Right lobe of liver (tissue), 6 donors: ENCODE data around the gene RELN. TPM values are rescaled to one million over a fixed set of nuclear protein-coding genes. Genes with fewer than 3 reads are reported as not detected.

Experiments used
- ATAC-seq, 4 donors: fragments of 200-7000 bp; cut with Tn5 transposase; one replicate each; pipeline ENCODE4 v1.9.1; 2020; ENCODE audit warnings: mild to moderate bottlenecking in 4 of 4, moderate library complexity in 4 of 4
- DNase-seq, 3 donors: peaks; one replicate each; pipeline ENCODE4 v3.0.0-alpha.2; 2020
- H3K27ac ChIP-seq, 3 donors: fragments of 200-600 bp; one replicate each; pipeline ENCODE4 v1.8.0; 2022
- H3K27me3 ChIP-seq, 2 donors: fragments of 200-600 bp; one replicate each; pipeline ENCODE4 v1.8.0; 2022
- H3K36me3 ChIP-seq, 4 donors: fragments of 200-600 bp; sonication (generic) in 1 of 4; one replicate each; pipeline versions ENCODE4 v1.5.1 to v1.8.0; 2017 to 2022; ENCODE audit warnings: control low read depth in 1 of 4
- H3K4me1 ChIP-seq, 4 donors: fragments of 200-600 bp; sonication (generic) in 1 of 4; one replicate each; pipeline versions ENCODE4 v1.5.1 to v1.8.0; 2017 to 2022; ENCODE audit warnings: control low read depth in 1 of 4
- H3K4me3 ChIP-seq, 3 donors: fragments of 200-600 bp; one replicate each; pipeline ENCODE4 v1.8.0; 2022
- H3K9me3 ChIP-seq, 4 donors: fragments of 200-600 bp; sonication (generic) in 1 of 4; one replicate each; pipeline versions ENCODE4 v1.5.1 to v1.8.0; 2017 to 2022; ENCODE audit warnings: control low read depth in 1 of 4
- CTCF ChIP-seq, 4 donors: fragments of 200-600 bp in 3 of 4; fragments of 450-650 bp in 1 of 4; IDR thresholded peaks; one replicate each; pipeline versions ENCODE4 v1.5.1 to v1.8.0; 2016 to 2022; ENCODE audit warnings: antibody characterized with exemption in 4 of 4, mild to moderate bottlenecking in 2 of 4
- POLR2A ChIP-seq: fragments of 450-650 bp; IDR thresholded peaks from one replicate; pipeline ENCODE4 v1.6.1; 2017; ENCODE audit warnings: antibody characterized with exemption, mild to moderate bottlenecking
- WGBS: methylation state at CpG from one replicate; pipeline ENCODE4 v1.1.6; 2018; ENCODE audit warnings: low coverage, low lambda C conversion rate; ENCODE audit not compliant: insufficient coverage; ENCODE audit errors: missing lambda C conversion rate; 5-methylcytosine and 5-hydroxymethylcytosine counted together
- intact Hi-C, 2 donors: fragments of 100-400 bp; cut with DNase I; formaldehyde crosslinking; loops; one replicate each; pipeline versions ENCODE4 v1.11.2 to v1.14.1; 2022
- total RNA-seq, 6 experiments: library from RNA; depleted of rRNA in 2 of 6; stranded (reverse); fragments of >200 nt in 2 of 6; fragmentation: NEBNext Ultra II Directional in 3 of 6; extraction: Animal tissue kit (Norgen Biotek cat#: 25700) in 3 of 6; gene quantifications; one replicate each; pipeline versions ENCODE4 v1.1.0 to v1.2.4, GENCODE V29; 2016 to 2023
- donor health status: DM: no; HTN: yes; CAD: no.
- donor health status: DM: no; HTN: no; CAD: no.
- donor health status: DM: no; HTN: no; CAD: no.
- donor health status: DM: no; HTN: yes; CAD: no.
- donor health status: DM: no; HTN: yes; CAD: no.

The RELN gene
- total RNA-seq, 6 experiments from 2014 or later, result 11.9 to 35.7 (median 18.9) TPM

DNA sequence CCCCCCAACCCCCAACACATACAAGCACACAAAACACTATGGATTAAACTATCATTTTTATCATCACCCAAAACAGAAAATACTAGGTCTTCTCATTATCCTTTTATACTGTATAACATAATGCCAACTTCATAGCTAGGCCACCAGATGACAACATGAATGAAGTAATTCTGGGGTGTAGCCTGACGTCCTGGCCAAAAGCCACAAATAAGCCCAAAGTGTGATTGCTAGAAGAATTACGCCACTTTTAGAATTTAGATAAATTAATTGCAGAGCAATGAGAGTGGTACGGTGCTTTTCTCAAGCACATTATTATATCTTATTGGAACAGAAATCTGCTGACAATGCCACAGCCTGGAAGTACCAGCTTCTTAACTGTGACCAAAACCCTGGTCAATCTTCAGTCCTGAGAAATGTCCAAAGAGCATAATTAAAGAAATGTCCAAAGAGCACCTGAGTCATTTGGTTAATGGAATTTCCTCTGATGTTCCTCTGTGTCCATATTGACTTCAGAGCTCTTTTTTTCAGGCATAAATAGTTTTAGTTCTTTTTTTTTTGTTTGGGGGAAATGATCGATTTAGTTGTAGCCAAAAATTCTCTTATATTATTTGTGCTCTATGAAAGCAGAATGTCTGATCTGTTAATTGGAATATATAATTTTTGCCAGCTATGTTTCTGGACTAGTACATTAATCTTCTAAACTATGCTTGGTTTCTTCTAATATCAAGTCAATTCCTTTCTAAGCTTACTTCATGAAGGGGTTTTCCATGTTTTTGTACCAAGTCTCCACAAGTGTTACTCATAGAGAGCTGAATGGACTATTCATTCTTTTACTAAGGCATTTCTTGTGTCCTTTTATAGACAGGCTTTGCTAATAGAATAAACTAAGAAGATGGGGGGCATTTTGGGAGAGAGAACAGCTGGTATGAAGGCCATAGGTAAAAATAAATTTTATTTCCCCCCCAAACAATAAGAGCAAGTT lies 310.0 kb downstream of the RELN start:
- ATAC-seq (no peak), DNase-seq (no peak)
- WGBS, result 70% methylated on average over 4 of the region's 4 CpGs
- no peaks in the 10 kb centered on the region for H3K9me3 ChIP-seq
- no peaks in the 10 kb centered on the region for H3K4me1 ChIP-seq
- TF ChIP-seq CTCF (IDR thresholded peaks at IDR 0.05), result no peak
- no peak for TF ChIP-seq POLR2A
- H3K27me3 ChIP-seq, result no peaks in the 10 kb centered on the region
- intact Hi-C loops, result no loop called here
- no peak overlapping the region for H3K27ac ChIP-seq
- H3K4me3 ChIP-seq, result no peak overlapping the region
- H3K36me3 ChIP-seq, result no peaks in the 10 kb centered on the region

DNA sequence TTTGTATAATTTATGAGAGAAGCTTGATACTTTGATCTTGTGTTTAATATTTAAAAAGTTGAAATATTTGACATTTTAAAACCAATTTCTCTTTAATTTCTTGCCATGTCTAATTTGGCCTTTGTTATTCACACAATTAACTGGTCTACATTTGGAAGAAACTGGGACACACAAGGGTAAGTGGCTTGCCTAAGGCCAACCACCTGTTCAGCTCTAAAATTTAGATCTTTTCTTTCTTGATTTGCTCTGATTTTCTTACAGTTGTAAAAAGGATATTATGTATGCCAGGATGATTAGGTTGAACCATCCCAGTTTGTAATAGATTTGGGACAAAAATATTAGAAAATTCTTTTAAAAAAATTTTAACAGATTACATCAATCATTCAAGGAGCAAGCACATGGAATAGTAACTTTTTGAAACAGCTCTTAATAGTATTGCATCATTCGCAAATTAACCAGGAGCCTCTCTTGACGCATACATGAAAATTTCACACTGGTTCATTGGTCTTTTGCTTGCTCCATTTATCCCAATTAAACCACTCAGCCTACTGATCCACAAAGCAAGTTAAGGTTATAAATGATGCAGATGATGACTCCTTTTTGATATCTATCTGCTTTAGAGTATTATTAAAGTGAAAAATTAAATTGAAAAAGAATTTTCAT lies 321.0 kb downstream of the RELN start:
- DNase-seq (no peak), ATAC-seq (no peak)
- no peaks in the 10 kb centered on the region for H3K27me3 ChIP-seq
- no peaks in the 10 kb centered on the region for H3K4me1 ChIP-seq
- TF ChIP-seq CTCF (IDR thresholded peaks at IDR 0.05), result no peak
- TF ChIP-seq POLR2A, result no peak
- no peaks in the 10 kb centered on the region for H3K9me3 ChIP-seq
- no peak overlapping the region for H3K27ac ChIP-seq
- H3K36me3 ChIP-seq, result no peaks in the 10 kb centered on the region
- intact Hi-C loops, result no loop called here
- 83% methylated on average over 2 of the region's 2 CpGs for WGBS
- H3K4me3 ChIP-seq, result no peak overlapping the region

GRCh38 chr7:103666326-103666725 lies 323.1 kb downstream of the RELN start:
- no peak for ATAC-seq
- no peaks in the 10 kb centered on the region for H3K9me3 ChIP-seq

DNA sequence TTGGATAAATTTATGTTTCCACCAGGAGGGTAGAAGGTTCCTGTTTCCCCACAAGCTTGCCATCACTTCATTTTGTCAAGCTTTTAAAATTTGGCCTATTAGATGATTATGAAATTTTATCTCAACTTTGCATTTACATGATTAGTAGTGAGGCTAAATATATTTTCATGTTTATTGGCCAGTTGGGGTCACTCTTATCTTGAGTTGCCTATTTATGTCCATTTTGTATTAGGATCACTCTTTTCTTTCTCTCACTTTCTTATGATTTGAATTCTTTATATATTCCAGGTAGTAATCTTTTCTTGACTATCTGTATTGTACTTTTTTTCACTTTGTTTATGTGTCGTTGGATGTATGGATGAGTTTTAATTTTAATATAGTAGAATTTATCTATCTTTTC lies 324.9 kb downstream of the RELN start:
- H3K4me3 ChIP-seq, result no peak overlapping the region
- peaks cover 0 to 10% (median 0%) of the 10 kb centered on the region in 4 donors for H3K4me1 ChIP-seq
- ATAC-seq, result no peak
- H3K9me3 ChIP-seq, result no peaks in the 10 kb centered on the region
- H3K27me3 ChIP-seq, result no peaks in the 10 kb centered on the region
- H3K27ac ChIP-seq, result no peak overlapping the region
- no peaks in the 10 kb centered on the region for H3K36me3 ChIP-seq
- TF ChIP-seq CTCF (IDR thresholded peaks at IDR 0.05) (peak in 3 of 4 donors; percentile 15 to 16 (median 16)), POLR2A (no peak)
- WGBS, result 57% methylated on average over 1 of the region's 1 CpG
- no peak for DNase-seq
- intact Hi-C loops, result no loop called here

More at GRCh38 chr7:103666326-103666725, 323.1 kb downstream of the RELN start:
- no peak overlapping the region for H3K4me3 ChIP-seq
- intact Hi-C loops, result no loop called here
- no peak overlapping the region for H3K27ac ChIP-seq
- H3K36me3 ChIP-seq, result no peaks in the 10 kb centered on the region
- TF ChIP-seq POLR2A (no peak), CTCF (IDR thresholded peaks at IDR 0.05) (no peak)
- no peak for DNase-seq
- no peaks in the 10 kb centered on the region for H3K4me1 ChIP-seq
- H3K27me3 ChIP-seq, result no peaks in the 10 kb centered on the region
- 60% methylated on average over 1 of the region's 1 CpG for WGBS
